Measurements from ENCODE around the gene BRD1. TPM values are rescaled to one million over a fixed set of nuclear protein-coding genes. Genes with fewer than 3 reads are reported as not detected.

BRD1 gene
- total RNA-seq, 4 donors from 2014 or later = 21.2 to 37.1 (median 28.6) TPM

GRCh38 chr22:49752598-49753091 is 75.0 kb downstream of the BRD1 start:
- TF ChIP-seq CTCF (IDR thresholded peaks at IDR 0.05; ENCODE audit: low read depth) = no peak

GRCh38 chr22:49751966-49752597 is 75.6 kb downstream of the BRD1 start:
- TF ChIP-seq CTCF (IDR thresholded peaks at IDR 0.05; ENCODE audit: low read depth) = no peak

- no peak for TF ChIP-seq CTCF (IDR thresholded peaks at IDR 0.05; ENCODE audit: low read depth)
Measured at GRCh38 chr22:49751318-49751965, 76.2 kb downstream of the BRD1 start.

- TF ChIP-seq CTCF (IDR thresholded peaks at IDR 0.05; ENCODE audit: low read depth) = no peak
Measured at GRCh38 chr22:49749885-49750510, 77.7 kb downstream of the BRD1 start.

- TF ChIP-seq CTCF (IDR thresholded peaks at IDR 0.05; ENCODE audit: low read depth) = no peak
Measured at GRCh38 chr22:49749227-49749626, 78.4 kb downstream of the BRD1 start.

GRCh38 chr22:49748514-49748913 is 79.2 kb downstream of the BRD1 start:
- TF ChIP-seq CTCF (IDR thresholded peaks at IDR 0.05; ENCODE audit: low read depth) = no peak

GRCh38 chr22:49747716-49748115 is 80.0 kb downstream of the BRD1 start:
- no peak for TF ChIP-seq CTCF (IDR thresholded peaks at IDR 0.05; ENCODE audit: low read depth)

Measured in subcutaneous adipose tissue (tissue), 4 donors.